Lower lobe of right lung (tissue), 2 donors: ENCODE data around the gene SP140L. TPM values are rescaled to one million over a fixed set of nuclear protein-coding genes. Genes with fewer than 3 reads are reported as not detected.

Experiments
- ATAC-seq, 2 donors: fragments of 200-7000 bp; cut with Tn5 transposase; one replicate each; pipeline ENCODE4 v1.9.1; 2020 to 2022; ENCODE audit warnings: mild to moderate bottlenecking in 2 of 2, moderate library complexity in 2 of 2
- DNase-seq: peaks from one replicate; pipeline ENCODE4 v3.0.0-alpha.2; 2020
- H3K27ac ChIP-seq: fragments of 200-600 bp; one replicate; pipeline ENCODE4 v1.8.0; 2022
- H3K27me3 ChIP-seq: fragments of 200-600 bp; one replicate; pipeline ENCODE4 v1.8.0; 2022; ENCODE audit warnings: low read depth
- H3K36me3 ChIP-seq: fragments of 200-600 bp; one replicate; pipeline ENCODE4 v1.8.0; 2022; ENCODE audit warnings: mild to moderate bottlenecking
- H3K4me1 ChIP-seq: fragments of 200-600 bp; one replicate; pipeline ENCODE4 v1.8.0; 2022
- H3K4me3 ChIP-seq: fragments of 200-600 bp; one replicate; pipeline ENCODE4 v1.8.0; 2022; ENCODE audit warnings: mild to moderate bottlenecking
- H3K9me3 ChIP-seq: fragments of 200-600 bp; one replicate; pipeline ENCODE4 v1.8.0; 2022
- intact Hi-C: fragments of 100-400 bp; cut with DNase I; formaldehyde crosslinking; loops from one replicate; pipeline ENCODE4 v1.11.0; 2022
- total RNA-seq: library from RNA; stranded (reverse); fragmentation: NEBNext Ultra II Directional; extraction: Animal tissue kit (Norgen Biotek cat#: 25700); gene quantifications from one replicate; pipeline ENCODE4 v1.2.1, GENCODE V29; 2021
- TF ChIP-seq, protein P1 (sequence below): fragments of 200-600 bp; IDR thresholded peaks from one replicate; pipeline ENCODE4 v1.8.0; 2022; ENCODE audit warnings: antibody characterized with exemption, mild to moderate bottlenecking
- donor health status: DM: no; HTN: yes; CAD: no; lungs with severe emphysema.

The SP140L gene
- total RNA-seq, 1 donor from 2014 or later, result 34.0 TPM

DNA sequence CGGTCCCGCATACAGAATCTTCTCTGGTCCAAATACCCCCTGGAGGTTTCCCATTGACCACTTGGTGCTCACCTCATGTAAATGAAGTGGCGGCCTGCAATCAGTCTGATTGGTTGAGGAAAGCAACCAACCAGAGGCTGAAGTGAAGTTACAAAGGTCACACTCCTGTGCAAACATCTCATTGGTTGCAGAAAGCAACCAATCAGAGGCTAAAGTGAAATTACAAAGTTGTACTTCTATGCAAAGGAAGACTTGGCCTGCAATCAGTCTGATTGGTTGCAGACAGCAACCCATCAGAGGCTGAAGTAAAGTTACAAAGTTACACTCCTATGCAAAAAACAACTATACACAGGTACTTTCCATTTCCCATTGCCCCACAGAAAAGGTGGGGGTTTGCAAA lies 86.5 kb downstream of the SP140L start:
- intact Hi-C loops, result no loop called here
- no peaks in the 10 kb centered on the region for H3K9me3 ChIP-seq
- H3K27ac ChIP-seq, result no peak overlapping the region
- DNase-seq (no peak), ATAC-seq (no peak)
- peaks cover 60% of the 10 kb centered on the region for H3K4me1 ChIP-seq
- TF ChIP-seq, protein P1, sequence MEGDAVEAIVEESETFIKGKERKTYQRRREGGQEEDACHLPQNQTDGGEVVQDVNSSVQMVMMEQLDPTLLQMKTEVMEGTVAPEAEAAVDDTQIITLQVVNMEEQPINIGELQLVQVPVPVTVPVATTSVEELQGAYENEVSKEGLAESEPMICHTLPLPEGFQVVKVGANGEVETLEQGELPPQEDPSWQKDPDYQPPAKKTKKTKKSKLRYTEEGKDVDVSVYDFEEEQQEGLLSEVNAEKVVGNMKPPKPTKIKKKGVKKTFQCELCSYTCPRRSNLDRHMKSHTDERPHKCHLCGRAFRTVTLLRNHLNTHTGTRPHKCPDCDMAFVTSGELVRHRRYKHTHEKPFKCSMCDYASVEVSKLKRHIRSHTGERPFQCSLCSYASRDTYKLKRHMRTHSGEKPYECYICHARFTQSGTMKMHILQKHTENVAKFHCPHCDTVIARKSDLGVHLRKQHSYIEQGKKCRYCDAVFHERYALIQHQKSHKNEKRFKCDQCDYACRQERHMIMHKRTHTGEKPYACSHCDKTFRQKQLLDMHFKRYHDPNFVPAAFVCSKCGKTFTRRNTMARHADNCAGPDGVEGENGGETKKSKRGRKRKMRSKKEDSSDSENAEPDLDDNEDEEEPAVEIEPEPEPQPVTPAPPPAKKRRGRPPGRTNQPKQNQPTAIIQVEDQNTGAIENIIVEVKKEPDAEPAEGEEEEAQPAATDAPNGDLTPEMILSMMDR, result no peak
- H3K4me3 ChIP-seq, result no peak overlapping the region
- H3K27me3 ChIP-seq, result no peaks in the 10 kb centered on the region
- no peaks in the 10 kb centered on the region for H3K36me3 ChIP-seq

DNA sequence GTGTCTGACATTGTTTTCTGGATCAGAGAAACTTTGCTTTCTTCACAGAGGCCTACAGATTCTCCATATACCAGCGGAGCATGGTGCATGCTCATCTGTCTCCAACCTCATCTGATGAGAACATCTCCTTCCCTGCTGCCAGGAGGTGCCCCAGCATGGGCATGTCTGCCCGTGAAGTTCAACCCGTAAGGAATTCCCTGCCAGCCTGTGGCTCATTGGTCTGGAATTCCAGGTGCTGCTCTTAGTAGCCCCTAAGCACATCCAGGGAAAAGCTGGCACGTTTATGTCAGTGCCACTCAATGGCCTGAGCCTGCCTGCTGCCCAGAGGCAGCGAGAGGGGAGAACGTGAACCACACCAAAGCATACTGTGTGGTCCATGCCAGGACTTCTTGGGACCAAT lies 87.3 kb downstream of the SP140L start:
- H3K36me3 ChIP-seq, result no peaks in the 10 kb centered on the region
- no peak for ATAC-seq
- no peak overlapping the region for H3K4me3 ChIP-seq
- TF ChIP-seq, protein P1, result no peak
- DNase-seq, result no peak
- peaks cover 60% of the 10 kb centered on the region for H3K4me1 ChIP-seq
- peak overlapping the region; percentile 8 for H3K27ac ChIP-seq
- no peaks in the 10 kb centered on the region for H3K9me3 ChIP-seq
- intact Hi-C loops, result no loop called here
- no peaks in the 10 kb centered on the region for H3K27me3 ChIP-seq

DNA sequence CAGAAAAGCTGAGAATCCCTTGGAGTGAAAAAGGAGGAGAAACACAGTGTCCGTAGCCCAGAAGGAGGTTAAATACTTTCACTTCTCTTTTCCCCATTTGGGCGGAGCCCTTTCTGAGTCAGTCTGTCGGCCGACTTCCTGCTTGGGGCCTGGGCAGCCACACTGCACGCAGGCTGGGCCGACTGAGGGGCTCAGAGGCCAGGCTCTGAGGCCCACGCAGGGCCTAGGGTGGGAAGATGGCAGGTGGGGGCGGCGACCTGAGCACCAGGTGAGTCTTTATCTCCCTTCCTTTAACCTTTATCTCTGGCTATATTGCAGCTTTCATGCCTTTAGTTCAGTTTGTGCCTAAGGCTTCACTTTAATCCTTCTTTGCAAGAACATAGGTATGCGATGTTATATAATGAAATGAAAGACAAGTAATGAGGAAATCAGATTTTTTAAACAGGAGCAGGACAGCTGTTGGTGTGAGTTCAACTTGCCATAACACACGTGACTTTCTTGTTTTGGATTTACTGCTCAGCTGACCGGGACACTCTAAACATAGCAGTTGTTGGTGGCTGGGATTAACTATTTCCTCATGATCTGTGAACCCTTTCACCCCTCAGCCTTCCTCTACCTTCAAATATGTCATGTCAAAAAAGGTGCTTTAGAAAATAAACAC lies 89.2 kb downstream of the SP140L start, which contains the start of gene SP100:
Gene SP100, plus strand, starts transcription at position 141 of the 661 bp plus-strand sequence. Its CDS starts 96 bp downstream, at position 237.
- no peaks in the 10 kb centered on the region for H3K27me3 ChIP-seq
- H3K27ac ChIP-seq, result peak within 1 kb of the TSS; percentile 98
- peak within 1 kb of the TSS; percentile 70 for H3K4me3 ChIP-seq
- peak; percentile 91 for ATAC-seq
- peaks cover 64% of the 10 kb centered on the region for H3K4me1 ChIP-seq
- TF ChIP-seq, protein P1, result no peak
- peak; percentile 85 for DNase-seq
- intact Hi-C loops, result no loop called here
- H3K36me3 ChIP-seq, result no peaks in the 10 kb centered on the region
- H3K9me3 ChIP-seq, result no peaks in the 10 kb centered on the region

DNA sequence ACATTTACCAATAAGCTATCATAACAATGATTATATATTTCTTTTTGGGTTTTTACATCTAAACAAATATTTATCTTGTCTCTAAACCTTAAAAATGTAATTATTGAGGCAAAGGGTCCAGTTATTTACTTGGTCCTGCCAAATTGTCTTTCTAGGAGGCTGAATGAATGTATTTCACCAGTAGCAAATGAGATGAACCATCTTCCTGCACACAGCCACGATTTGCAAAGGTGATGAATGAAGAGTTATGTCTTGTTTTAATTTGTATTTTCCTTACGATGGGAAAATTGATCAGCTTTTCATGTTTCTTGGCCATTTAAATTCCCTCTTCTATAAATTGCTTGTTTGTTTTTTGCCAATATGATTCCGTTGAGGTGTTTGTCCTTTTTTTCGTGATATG lies 90.4 kb downstream of the SP140L start:
- Histone ChIP-seq H3K4me1 (peaks cover 72% of the 10 kb centered on the region), H3K27ac (no peak overlapping the region), H3K27me3 (no peaks in the 10 kb centered on the region), H3K9me3 (no peaks in the 10 kb centered on the region), H3K36me3 (no peaks in the 10 kb centered on the region), H3K4me3 (peak overlapping the region; percentile 70)
- ATAC-seq (no peak), DNase-seq (no peak)
- intact Hi-C loops, result no loop called here
- TF ChIP-seq, protein P1, result no peak

DNA sequence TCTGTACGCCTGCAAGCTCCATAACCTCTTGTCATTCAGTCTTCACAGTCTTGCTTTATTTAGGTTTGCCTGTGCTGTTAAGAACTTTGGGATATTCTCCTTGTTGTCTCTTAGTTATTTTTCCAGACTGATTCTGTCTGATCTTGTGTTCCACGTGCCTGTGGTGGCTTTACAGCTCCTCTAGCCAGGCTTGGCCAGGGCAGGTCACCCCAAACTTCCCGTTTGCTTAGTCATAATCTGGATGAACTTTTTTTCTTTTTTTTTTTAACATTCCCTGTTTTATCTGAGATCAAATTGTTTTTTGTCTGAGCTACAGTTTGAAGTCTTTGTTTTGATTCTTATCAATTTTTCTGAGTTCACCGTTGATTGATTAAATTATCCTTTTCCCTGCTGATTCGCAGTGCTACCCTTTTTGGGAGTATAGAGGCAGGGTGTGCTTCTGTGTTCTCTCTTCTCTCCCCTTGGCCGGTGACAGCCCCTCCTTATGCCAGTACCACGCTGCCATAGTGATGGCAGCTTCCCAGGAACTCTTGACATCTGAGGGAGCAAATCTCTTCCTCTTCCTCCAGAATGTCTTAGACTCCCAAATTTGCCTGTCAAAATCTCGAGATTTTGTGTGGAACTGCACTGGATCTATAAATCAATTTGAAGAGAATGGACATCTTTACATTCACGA lies 91.5 kb downstream of the SP140L start:
- Histone ChIP-seq H3K9me3 (no peaks in the 10 kb centered on the region), H3K4me3 (peak overlapping the region; percentile 70), H3K4me1 (peaks cover 73% of the 10 kb centered on the region), H3K36me3 (no peaks in the 10 kb centered on the region), H3K27ac (peak overlapping the region; percentile 5), H3K27me3 (no peaks in the 10 kb centered on the region)
- no peak for ATAC-seq
- no peak for DNase-seq
- intact Hi-C loops, result no loop called here
- TF ChIP-seq, protein P1, result no peak
